Caco-2 (cell line): ENCODE results near the gene SBSN. TPM values are rescaled to one million over a fixed set of nuclear protein-coding genes. Genes with fewer than 3 reads are reported as not detected.

Source experiments
- BruUV-seq: library from RNA; stranded (reverse); fragments of 400-500 nt; replicated peaks from 2 replicates; lab custom pipeline; 2021; lab: Mats Ljungman, UMichigan
- CTCF ChIA-PET: fragments of 300-600 bp; sonication (Branson Sonifier 250); formaldehyde crosslinking; loops from one replicate; lab custom pipeline; 2022; ENCODE audit warnings: antibody characterized with exemption; lab: Charles Lee
- POLR2A ChIA-PET: fragments of 300-600 bp; sonication (Branson Sonifier 250); formaldehyde crosslinking; loops from one replicate; lab custom pipeline; 2022; ENCODE audit warnings: antibody characterized with exemption; lab: Charles Lee
- DNase-seq, 2 experiments: peaks; one replicate each; pipeline versions ENCODE4 v3.0.0 to v3.0.0-alpha.2; 2020 to 2022
- H3K27me3 ChIP-seq: replicated peaks from 2 replicates; pipeline ENCODE4 v1.6.0; 2011; ENCODE audit warnings: low read length; ENCODE audit not compliant: control insufficient read depth, insufficient read depth
- H3K36me3 ChIP-seq: 2 replicates; pipeline ENCODE4 v1.5.1; 2011; ENCODE audit warnings: low read length; ENCODE audit not compliant: control insufficient read depth, insufficient read depth
- H3K4me1 ChIP-seq: fragments of 250-450 bp; sonication (Bioruptor Pico); 2 replicates; pipeline ENCODE4 v1.5.1; 2020; ENCODE audit warnings: mild to moderate bottlenecking
- H3K4me3 ChIP-seq: 2 replicates; pipeline ENCODE4 v1.5.1; 2011; ENCODE audit warnings: low read depth, mild to moderate bottlenecking, control low read depth, low read length
- H3K9me3 ChIP-seq: fragments of 250-450 bp; sonication (Bioruptor Pico); 2 replicates; pipeline ENCODE4 v1.5.1; 2020; ENCODE audit warnings: mild to moderate bottlenecking, moderate library complexity
- H3K27ac Mint-ChIP-seq: one replicate; pipeline ENCODE4 v1.8.0; 2022; ENCODE audit warnings: mixed read lengths; ENCODE audit not compliant: unreplicated experiment
- H3K27me3 Mint-ChIP-seq: one replicate; pipeline ENCODE4 v1.8.0; 2022; ENCODE audit warnings: mixed read lengths; ENCODE audit not compliant: insufficient read depth, unreplicated experiment
- H3K36me3 Mint-ChIP-seq: one replicate; pipeline ENCODE4 v1.8.0; 2022; ENCODE audit warnings: mild to moderate bottlenecking, mixed read lengths; ENCODE audit not compliant: insufficient read depth, unreplicated experiment
- H3K4me1 Mint-ChIP-seq: one replicate; pipeline ENCODE4 v1.8.0; 2022; ENCODE audit warnings: low read depth, mixed read lengths; ENCODE audit not compliant: unreplicated experiment
- H3K4me3 Mint-ChIP-seq: one replicate; pipeline ENCODE4 v1.8.0; 2022; ENCODE audit warnings: mild to moderate bottlenecking, moderate library complexity, mixed read lengths; ENCODE audit not compliant: unreplicated experiment
- H3K9me3 Mint-ChIP-seq: one replicate; pipeline ENCODE4 v1.8.0; 2022; ENCODE audit warnings: mixed read lengths; ENCODE audit not compliant: unreplicated experiment
- CTCF ChIP-seq, 2 experiments: fragments of 200-600 bp in 1 of 2; IDR thresholded peaks; 1 replicate in 1 of 2; 2 replicates in 1 of 2; pipeline versions ENCODE4 v1.5.1 to v1.8.0; 2011 to 2022; ENCODE audit warnings: antibody characterized with exemption in 1 of 2, control low read depth in 1 of 2, inconsistent platforms in 1 of 2, low read depth in 1 of 2, low read length in 1 of 2, mild to moderate bottlenecking in 1 of 2, moderate library complexity in 1 of 2; ENCODE audit not compliant: insufficient read depth in 1 of 2, severe bottlenecking in 1 of 2, unreplicated experiment in 1 of 2
- intact Hi-C: fragments of 100-400 bp; cut with micrococcal nuclease; formaldehyde crosslinking; loops from one replicate; pipeline ENCODE4 v1.10.0; 2022; ENCODE audit not compliant: unreplicated experiment
- total RNA-seq: library from RNA; stranded (reverse); gene quantifications from 2 replicates; pipeline ENCODE4 v1.2.3, GENCODE V29; 2022

The SBSN gene
- total RNA-seq, 1 experiment from 2014 or later = not detected

GRCh38 chr19:35486268-35486708 is 41.8 kb downstream of the SBSN start:
- ChIA-PET POLR2A (interaction anchor here (0.9 to 1.8 kb wide), 3 partner anchors 9 to 27 kb away, joined by 5 to 8 read pairs (median 6); no protein-coding TSS in a partner anchor), CTCF (interaction anchor here (0.8 to 2.0 kb wide), 10 partner anchors 9 to 179 kb away, joined by 3 to 29 read pairs (median 4); no protein-coding TSS in a partner anchor)
- intact Hi-C loops = no loop called here
- no peak overlapping the region for H3K4me3 ChIP-seq
- no peak for TF ChIP-seq CTCF (IDR thresholded peaks at IDR 0.05; ENCODE audit: insufficient read depth in 1 of 2, low read depth in 1 of 2, low read length in 1 of 2, severe bottlenecking in 1 of 2, unreplicated experiment in 1 of 2)
- no peaks in the 10 kb centered on the region for H3K27me3 ChIP-seq
- peaks cover 34% of the 10 kb centered on the region for H3K4me1 ChIP-seq
- BruUV-seq = no TSS peak
- H3K4me3 Mint-ChIP-seq = peak overlapping the region; percentile 40
- H3K9me3 Mint-ChIP-seq = no peaks in the 10 kb centered on the region
- H3K9me3 ChIP-seq = no peaks in the 10 kb centered on the region
- DNase-seq = peak in 1 of 2 experiments; percentile 50
- no peaks in the 10 kb centered on the region for H3K27me3 Mint-ChIP-seq
- H3K27ac Mint-ChIP-seq = peak overlapping the region; percentile 16
- H3K4me1 Mint-ChIP-seq = peaks cover 25% of the 10 kb centered on the region
- H3K36me3 ChIP-seq = no peaks in the 10 kb centered on the region
- peaks cover 6% of the 10 kb centered on the region for H3K36me3 Mint-ChIP-seq

GRCh38 chr19:35484252-35485036 is 43.7 kb downstream of the SBSN start:
- BruUV-seq = no TSS peak
- ChIA-PET POLR2A (no interaction called here), CTCF (no interaction called here)
- Histone ChIP-seq H3K27me3 (no peaks in the 10 kb centered on the region), H3K4me1 (peaks cover 34% of the 10 kb centered on the region), H3K4me3 (no peak overlapping the region), H3K36me3 (no peaks in the 10 kb centered on the region), H3K9me3 (no peaks in the 10 kb centered on the region)
- H3K27me3 Mint-ChIP-seq = no peaks in the 10 kb centered on the region
- no peak for DNase-seq
- intact Hi-C loops = no loop called here
- peaks cover 25% of the 10 kb centered on the region for H3K4me1 Mint-ChIP-seq
- no peaks in the 10 kb centered on the region for H3K9me3 Mint-ChIP-seq
- H3K4me3 Mint-ChIP-seq = no peak overlapping the region
- no peak for TF ChIP-seq CTCF (IDR thresholded peaks at IDR 0.05; ENCODE audit: insufficient read depth in 1 of 2, low read depth in 1 of 2, low read length in 1 of 2, severe bottlenecking in 1 of 2, unreplicated experiment in 1 of 2)
- H3K27ac Mint-ChIP-seq = no peak overlapping the region
- H3K36me3 Mint-ChIP-seq = peaks cover 6% of the 10 kb centered on the region

- Histone ChIP-seq H3K9me3 (no peaks in the 10 kb centered on the region), H3K36me3 (no peaks in the 10 kb centered on the region), H3K27me3 (no peaks in the 10 kb centered on the region), H3K4me3 (no peak overlapping the region), H3K4me1 (peaks cover 34% of the 10 kb centered on the region)
- DNase-seq = no peak
- Mint-ChIP-seq H3K9me3 (no peaks in the 10 kb centered on the region), H3K4me1 (peaks cover 30% of the 10 kb centered on the region), H3K27ac (no peak overlapping the region), H3K4me3 (no peak overlapping the region), H3K36me3 (peaks cover 6% of the 10 kb centered on the region), H3K27me3 (no peaks in the 10 kb centered on the region)
- no peak for TF ChIP-seq CTCF (IDR thresholded peaks at IDR 0.05; ENCODE audit: insufficient read depth in 1 of 2, low read depth in 1 of 2, low read length in 1 of 2, severe bottlenecking in 1 of 2, unreplicated experiment in 1 of 2)
- ChIA-PET CTCF (no interaction called here), POLR2A (no interaction called here)
- intact Hi-C loops = no loop called here
- BruUV-seq = no TSS peak
Measured at GRCh38 chr19:35483089-35483488, 45.0 kb downstream of the SBSN start.
